IPS-18a (cell line): Measurements from ENCODE around the gene GLRX.
"Not testable (repeated sequence)": the region's sequence is repeated elsewhere in the genome, so short reads cannot be mapped to it uniquely, and the experiment has no call there.

Source experiments
- H3K27ac ChIP-seq: one replicate; pipeline ENCODE4 v1.5.1; 2013; ENCODE audit warnings: low read length
- H3K27me3 ChIP-seq: one replicate; pipeline ENCODE4 v1.6.1; 2013; ENCODE audit warnings: mild to moderate bottlenecking, low read length; ENCODE audit not compliant: control insufficient read depth, insufficient read depth
- H3K36me3 ChIP-seq: one replicate; pipeline ENCODE4 v1.6.1; 2013; ENCODE audit warnings: low read depth, low read length; ENCODE audit not compliant: control insufficient read depth
- H3K4me1 ChIP-seq: one replicate; pipeline ENCODE4 v1.6.1; 2013; ENCODE audit warnings: low read depth, low read length; ENCODE audit not compliant: control insufficient read depth
- H3K4me3 ChIP-seq: one replicate; pipeline ENCODE4 v1.5.1; 2013; ENCODE audit warnings: low read length
- H3K9ac ChIP-seq: one replicate; pipeline ENCODE4 v1.6.1; 2013; ENCODE audit warnings: mild to moderate bottlenecking, low read length, moderate library complexity
- H3K9me3 ChIP-seq: one replicate; pipeline ENCODE4 v1.6.1; 2013; ENCODE audit warnings: low read depth, low read length; ENCODE audit not compliant: control insufficient read depth

Gene GLRX

GRCh38 chr5:95811461-95812073, 11.0 kb downstream of the GLRX start:
- not testable (repeated sequence) for H3K9me3 ChIP-seq, H3K36me3 ChIP-seq, H3K27me3 ChIP-seq, H3K27ac ChIP-seq, H3K9ac ChIP-seq, H3K4me3 ChIP-seq
- H3K4me1 ChIP-seq, result peaks cover 23% of the 10 kb centered on the region

- H3K27ac ChIP-seq, H3K9me3 ChIP-seq, H3K36me3 ChIP-seq, H3K9ac ChIP-seq, H3K27me3 ChIP-seq, H3K4me3 ChIP-seq: not testable (repeated sequence)
- peaks cover 23% of the 10 kb centered on the region for H3K4me1 ChIP-seq
Observed at GRCh38 chr5:95811126-95811423, 11.5 kb downstream of the GLRX start.

- Histone ChIP-seq H3K27ac (no peak overlapping the region), H3K4me1 (peaks cover 23% of the 10 kb centered on the region), H3K9ac (no peak overlapping the region), H3K36me3 (no peaks in the 10 kb centered on the region), H3K9me3 (no peaks in the 10 kb centered on the region), H3K27me3 (no peaks in the 10 kb centered on the region), H3K4me3 (peak overlapping the region; percentile 26)
Observed at GRCh38 chr5:95810305-95811125, 12.0 kb downstream of the GLRX start.

- H3K36me3 ChIP-seq, result no peaks in the 10 kb centered on the region
- H3K4me3 ChIP-seq, result no peak overlapping the region
- H3K9ac ChIP-seq, result no peak overlapping the region
- H3K27ac ChIP-seq, result no peak overlapping the region
- peaks cover 20% of the 10 kb centered on the region for H3K4me1 ChIP-seq
- no peaks in the 10 kb centered on the region for H3K9me3 ChIP-seq
- H3K27me3 ChIP-seq, result no peaks in the 10 kb centered on the region
Observed at GRCh38 chr5:95809414-95809960, 13.0 kb downstream of the GLRX start.

GRCh38 chr5:95808686-95809413, 13.7 kb downstream of the GLRX start:
- Histone ChIP-seq H3K9ac (no peak overlapping the region), H3K4me1 (peaks cover 20% of the 10 kb centered on the region), H3K4me3 (no peak overlapping the region), H3K27me3 (no peaks in the 10 kb centered on the region), H3K36me3 (no peaks in the 10 kb centered on the region), H3K9me3 (no peaks in the 10 kb centered on the region), H3K27ac (no peak overlapping the region)

- Histone ChIP-seq H3K27ac (no peak overlapping the region), H3K4me3 (no peak overlapping the region), H3K27me3 (no peaks in the 10 kb centered on the region), H3K9ac (no peak overlapping the region), H3K36me3 (no peaks in the 10 kb centered on the region), H3K4me1 (peaks cover 20% of the 10 kb centered on the region), H3K9me3 (no peaks in the 10 kb centered on the region)
Observed at GRCh38 chr5:95808013-95808685, 14.4 kb downstream of the GLRX start.

- Histone ChIP-seq H3K4me1 (peaks cover 20% of the 10 kb centered on the region), H3K4me3 (no peak overlapping the region), H3K9me3 (no peaks in the 10 kb centered on the region), H3K27ac (no peak overlapping the region), H3K36me3 (no peaks in the 10 kb centered on the region), H3K27me3 (no peaks in the 10 kb centered on the region), H3K9ac (no peak overlapping the region)
Observed at GRCh38 chr5:95806687-95807086, 15.8 kb downstream of the GLRX start.

GRCh38 chr5:95804736-95805539, 17.6 kb downstream of the GLRX start:
- no peaks in the 10 kb centered on the region for H3K36me3 ChIP-seq
- H3K4me1 ChIP-seq, result peaks cover 10% of the 10 kb centered on the region

GRCh38 chr5:95803271-95804148, 19.0 kb downstream of the GLRX start:
- H3K27ac ChIP-seq, result no peak overlapping the region
- H3K4me1 ChIP-seq, result peaks cover 3% of the 10 kb centered on the region
- H3K36me3 ChIP-seq, result no peaks in the 10 kb centered on the region
- H3K9me3 ChIP-seq, result no peaks in the 10 kb centered on the region
- no peak overlapping the region for H3K4me3 ChIP-seq
- no peaks in the 10 kb centered on the region for H3K27me3 ChIP-seq
- H3K9ac ChIP-seq, result no peak overlapping the region

More at GRCh38 chr5:95804736-95805539, 17.6 kb downstream of the GLRX start:
- Histone ChIP-seq H3K27ac (no peak overlapping the region), H3K4me3 (no peak overlapping the region), H3K27me3 (no peaks in the 10 kb centered on the region), H3K9ac (no peak overlapping the region), H3K9me3 (no peaks in the 10 kb centered on the region)

- no peaks in the 10 kb centered on the region for H3K27me3 ChIP-seq
- no peaks in the 10 kb centered on the region for H3K36me3 ChIP-seq
- H3K4me1 ChIP-seq, result no peaks in the 10 kb centered on the region
- no peak overlapping the region for H3K9ac ChIP-seq
- H3K27ac ChIP-seq, result no peak overlapping the region
- H3K4me3 ChIP-seq, result no peak overlapping the region
- no peaks in the 10 kb centered on the region for H3K9me3 ChIP-seq
Observed at GRCh38 chr5:95801961-95802360, 20.6 kb downstream of the GLRX start.
